ENCODE data around the gene EXT2. TPM values are rescaled to one million over a fixed set of nuclear protein-coding genes. Genes with fewer than 3 reads are reported as not detected.

The EXT2 gene
- total RNA-seq, 1 donor from 2014 or later = 95.6 TPM

DNA sequence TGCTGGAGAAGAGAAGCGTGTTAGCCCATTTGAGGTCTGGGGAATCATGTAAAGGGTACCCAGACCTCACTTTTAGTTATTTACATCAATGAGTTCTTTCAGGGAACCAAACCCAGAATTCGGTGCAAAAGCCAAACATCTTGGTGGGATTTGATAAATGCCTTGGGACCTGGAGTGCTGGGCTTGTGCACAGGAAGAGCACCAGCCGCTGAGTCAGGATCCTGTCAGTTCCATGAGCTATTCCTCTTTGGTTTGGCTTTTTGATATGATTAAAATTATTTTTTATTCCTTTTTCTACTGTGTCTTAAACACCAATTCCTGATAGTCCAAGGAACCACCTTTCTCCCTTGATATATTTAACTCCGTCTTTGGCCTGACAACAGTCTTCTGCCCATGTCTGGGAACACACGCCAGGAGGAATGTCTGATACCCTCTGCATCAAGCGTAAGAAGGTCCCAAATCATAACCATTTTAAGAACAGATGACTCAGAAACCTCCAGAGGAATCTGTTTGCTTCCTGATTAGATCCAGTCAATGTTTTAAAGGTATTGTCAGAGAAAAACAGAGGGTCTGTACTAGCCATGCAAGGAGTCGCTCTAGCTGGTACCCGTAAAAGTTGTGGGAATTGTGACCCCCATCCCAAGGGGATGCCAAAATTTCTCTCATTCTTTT is 149.3 kb downstream of the EXT2 start:
- FAIRE-seq = no peak
- no peak overlapping the region for H3K4me3 ChIP-seq (ENCODE audit: low read depth, low read length)
- H3K36me3 ChIP-seq (ENCODE audit: control insufficient read depth, insufficient read depth, low read length) = peaks cover 4% of the 10 kb centered on the region

DNA sequence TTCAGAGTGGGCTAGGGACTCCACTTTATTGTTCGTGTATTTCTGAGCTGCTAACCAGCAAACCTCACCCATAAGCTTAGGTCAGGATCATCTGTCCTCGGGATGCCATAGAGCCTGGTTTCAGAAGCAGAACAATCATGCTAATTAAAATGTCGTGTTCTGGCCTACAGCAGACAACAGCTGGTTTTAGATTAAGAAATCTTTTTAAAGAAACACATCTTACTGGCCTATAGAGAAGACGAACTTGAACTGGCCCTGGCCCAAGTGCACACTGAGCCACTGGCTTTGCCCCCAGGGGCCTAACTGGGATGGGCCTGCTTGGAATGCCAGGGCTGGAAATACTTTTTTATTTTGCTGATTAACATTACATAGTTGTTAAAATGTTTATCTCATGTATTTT is 151.2 kb downstream of the EXT2 start:
- H3K27me3 ChIP-seq (ENCODE audit: control insufficient read depth, insufficient read depth, low read length) = no peaks in the 10 kb centered on the region
- FAIRE-seq (no peak), DNase-seq (ENCODE audit: low read depth) (no peak)
- TF ChIP-seq, protein P1, sequence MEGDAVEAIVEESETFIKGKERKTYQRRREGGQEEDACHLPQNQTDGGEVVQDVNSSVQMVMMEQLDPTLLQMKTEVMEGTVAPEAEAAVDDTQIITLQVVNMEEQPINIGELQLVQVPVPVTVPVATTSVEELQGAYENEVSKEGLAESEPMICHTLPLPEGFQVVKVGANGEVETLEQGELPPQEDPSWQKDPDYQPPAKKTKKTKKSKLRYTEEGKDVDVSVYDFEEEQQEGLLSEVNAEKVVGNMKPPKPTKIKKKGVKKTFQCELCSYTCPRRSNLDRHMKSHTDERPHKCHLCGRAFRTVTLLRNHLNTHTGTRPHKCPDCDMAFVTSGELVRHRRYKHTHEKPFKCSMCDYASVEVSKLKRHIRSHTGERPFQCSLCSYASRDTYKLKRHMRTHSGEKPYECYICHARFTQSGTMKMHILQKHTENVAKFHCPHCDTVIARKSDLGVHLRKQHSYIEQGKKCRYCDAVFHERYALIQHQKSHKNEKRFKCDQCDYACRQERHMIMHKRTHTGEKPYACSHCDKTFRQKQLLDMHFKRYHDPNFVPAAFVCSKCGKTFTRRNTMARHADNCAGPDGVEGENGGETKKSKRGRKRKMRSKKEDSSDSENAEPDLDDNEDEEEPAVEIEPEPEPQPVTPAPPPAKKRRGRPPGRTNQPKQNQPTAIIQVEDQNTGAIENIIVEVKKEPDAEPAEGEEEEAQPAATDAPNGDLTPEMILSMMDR (IDR thresholded peaks at IDR 0.05; ENCODE audit: insufficient read depth, low read length, severe bottlenecking) = no peak
- H3K4me3 ChIP-seq (ENCODE audit: low read depth, low read length) = no peak overlapping the region
- H3K36me3 ChIP-seq (ENCODE audit: control insufficient read depth, insufficient read depth, low read length) = no peaks in the 10 kb centered on the region

More for the DNA sequence above, 149.3 kb downstream of the EXT2 start:
- no peak for DNase-seq (ENCODE audit: low read depth)
- TF ChIP-seq, protein P1 (IDR thresholded peaks at IDR 0.05; ENCODE audit: insufficient read depth, low read length, severe bottlenecking) = no peak
- H3K27me3 ChIP-seq (ENCODE audit: control insufficient read depth, insufficient read depth, low read length) = no peaks in the 10 kb centered on the region

DNA sequence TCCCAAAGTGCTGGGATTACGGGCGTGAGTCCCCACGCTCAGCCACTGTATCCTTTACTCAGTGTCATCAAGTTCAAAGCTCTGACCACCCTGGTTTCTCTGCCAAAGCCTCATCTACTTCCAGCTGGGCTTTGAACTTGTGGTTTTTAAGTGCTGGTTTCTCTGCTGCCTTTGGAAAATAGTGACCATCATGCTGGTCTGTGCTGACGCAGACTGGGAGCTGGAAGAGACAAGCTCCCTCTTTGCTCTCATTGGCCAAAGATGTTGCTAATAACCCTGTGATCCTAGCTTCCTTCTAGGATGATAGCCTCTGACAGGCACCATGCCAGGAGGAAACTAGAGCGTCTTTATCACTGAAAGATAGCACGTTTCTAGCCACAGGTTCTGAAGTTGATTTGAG is 152.0 kb downstream of the EXT2 start:
- no peak for DNase-seq (ENCODE audit: low read depth)
- Histone ChIP-seq H3K27me3 (ENCODE audit: control insufficient read depth, insufficient read depth, low read length) (no peaks in the 10 kb centered on the region), H3K36me3 (ENCODE audit: control insufficient read depth, insufficient read depth, low read length) (no peaks in the 10 kb centered on the region), H3K4me3 (ENCODE audit: low read depth, low read length) (no peak overlapping the region)
- TF ChIP-seq, protein P1 (IDR thresholded peaks at IDR 0.05; ENCODE audit: insufficient read depth, low read length, severe bottlenecking) = no peak
- FAIRE-seq = no peak

DNA sequence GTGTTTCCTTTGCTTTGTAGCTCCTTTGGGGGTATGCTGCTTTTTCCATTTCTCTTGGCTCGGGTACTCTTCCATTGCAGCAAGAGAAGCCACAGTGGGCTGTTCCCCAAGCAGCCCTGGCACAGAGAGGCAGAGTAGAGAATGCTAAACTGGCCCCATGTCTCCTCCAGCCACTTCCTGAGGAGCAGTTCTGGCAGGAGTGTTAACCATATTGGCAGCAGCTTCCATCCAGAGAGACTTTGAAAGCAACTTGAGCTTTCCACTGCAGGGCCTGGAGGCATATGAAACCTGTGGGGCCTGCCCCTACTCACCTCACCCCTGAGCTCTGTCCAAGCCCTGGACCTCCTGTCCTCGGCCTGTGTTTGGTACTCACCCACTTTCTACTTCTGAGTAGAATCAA is 152.6 kb downstream of the EXT2 start:
- no peak for DNase-seq (ENCODE audit: low read depth)
- FAIRE-seq = peak; percentile 13
- TF ChIP-seq, protein P1 (IDR thresholded peaks at IDR 0.05; ENCODE audit: insufficient read depth, low read length, severe bottlenecking) = no peak

DNA sequence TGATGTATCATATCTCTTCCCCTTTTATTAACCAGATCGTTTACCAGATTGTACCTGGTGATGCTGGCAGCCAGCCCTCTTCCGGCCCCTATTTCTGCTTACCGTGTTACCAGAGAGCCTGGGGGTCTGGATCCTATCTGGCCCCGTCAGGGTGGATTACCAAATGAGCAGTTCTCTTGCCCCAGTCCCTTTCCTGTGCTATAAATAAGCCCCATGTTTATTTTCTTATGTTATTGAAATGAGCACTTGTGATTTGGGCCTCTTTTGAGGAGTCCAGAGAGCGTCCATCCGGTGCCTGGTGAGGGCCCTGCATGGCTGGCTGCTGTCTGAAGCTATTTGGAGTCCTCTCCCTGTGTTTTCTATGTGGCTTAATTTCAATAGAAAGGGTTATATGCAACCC is 154.9 kb downstream of the EXT2 start:
- Histone ChIP-seq H3K4me3 (ENCODE audit: low read depth, low read length) (no peak overlapping the region), H3K27me3 (ENCODE audit: control insufficient read depth, insufficient read depth, low read length) (no peaks in the 10 kb centered on the region), H3K36me3 (ENCODE audit: control insufficient read depth, insufficient read depth, low read length) (no peaks in the 10 kb centered on the region)
- DNase-seq (ENCODE audit: low read depth) = no peak
- TF ChIP-seq, protein P1 (IDR thresholded peaks at IDR 0.05; ENCODE audit: insufficient read depth, low read length, severe bottlenecking) = no peak
- no peak for FAIRE-seq

More for the DNA sequence above, 152.6 kb downstream of the EXT2 start:
- H3K4me3 ChIP-seq (ENCODE audit: low read depth, low read length) = no peak overlapping the region
- H3K36me3 ChIP-seq (ENCODE audit: control insufficient read depth, insufficient read depth, low read length) = no peaks in the 10 kb centered on the region
- H3K27me3 ChIP-seq (ENCODE audit: control insufficient read depth, insufficient read depth, low read length) = no peaks in the 10 kb centered on the region
